ENCODE results near the gene ZNF532.

The ZNF532 gene

GRCh38 chr18:58947136-58947732, 82.6 kb downstream of the ZNF532 start:
- Histone ChIP-seq H3K4me3 (ENCODE audit: insufficient read length, low read depth) (no peak overlapping the region), H3K36me3 (ENCODE audit: insufficient read depth, insufficient read length, low read length) (peaks cover 49% of the 10 kb centered on the region), H3K4me1 (ENCODE audit: insufficient read depth, insufficient read length) (no peaks in the 10 kb centered on the region), H3K9ac (ENCODE audit: insufficient read length, low read depth) (no peak overlapping the region), H3K27me3 (ENCODE audit: insufficient read depth, insufficient read length) (no peaks in the 10 kb centered on the region), H3K9me3 (ENCODE audit: insufficient read depth, low read length) (no peaks in the 10 kb centered on the region)
- no peak for DNase-seq (ENCODE audit: low read depth, low spot score)
- TF ChIP-seq ZNF274 (IDR thresholded peaks at IDR 0.05; ENCODE audit: low read depth, low read length) (no peak), YY1 (IDR thresholded peaks at IDR 0.05; ENCODE audit: insufficient read depth, insufficient read length) (no peak), SUZ12 (IDR thresholded peaks at IDR 0.05; ENCODE audit: extremely low read depth, insufficient read depth, insufficient read length) (no peak)

DNA sequence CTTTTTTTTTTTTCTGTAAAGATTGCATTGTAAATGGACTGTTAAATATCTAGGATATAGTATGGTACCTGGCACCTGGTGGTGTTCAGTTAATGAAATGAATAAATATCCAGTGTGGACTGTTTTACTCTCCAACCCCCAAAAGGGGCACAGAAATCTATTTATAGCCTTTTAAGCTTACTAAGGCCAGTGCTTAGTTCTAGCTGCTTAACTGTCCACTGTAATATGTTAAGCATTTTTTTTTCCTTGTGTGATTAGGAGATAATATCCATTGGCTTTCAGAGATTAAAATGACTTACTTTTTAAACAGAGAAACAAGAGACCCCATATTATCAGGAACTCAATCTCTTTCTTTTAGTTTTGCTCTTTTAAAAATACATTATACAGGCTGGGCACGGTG, 84.4 kb downstream of the ZNF532 start:
- Histone ChIP-seq H3K27me3 (ENCODE audit: insufficient read depth, insufficient read length) (no peaks in the 10 kb centered on the region), H3K9ac (ENCODE audit: insufficient read length, low read depth) (no peak overlapping the region), H3K36me3 (ENCODE audit: insufficient read depth, insufficient read length, low read length) (peaks cover 51% of the 10 kb centered on the region), H3K9me3 (ENCODE audit: insufficient read depth, low read length) (no peaks in the 10 kb centered on the region), H3K4me3 (ENCODE audit: insufficient read length, low read depth) (no peak overlapping the region), H3K4me1 (ENCODE audit: insufficient read depth, insufficient read length) (no peaks in the 10 kb centered on the region)
- TF ChIP-seq SUZ12 (IDR thresholded peaks at IDR 0.05; ENCODE audit: extremely low read depth, insufficient read depth, insufficient read length), result no peak
- no peak for TF ChIP-seq YY1 (IDR thresholded peaks at IDR 0.05; ENCODE audit: insufficient read depth, insufficient read length)
- TF ChIP-seq ZNF274 (IDR thresholded peaks at IDR 0.05; ENCODE audit: low read depth, low read length), result no peak
- DNase-seq (ENCODE audit: low read depth, low spot score), result no peak

DNA sequence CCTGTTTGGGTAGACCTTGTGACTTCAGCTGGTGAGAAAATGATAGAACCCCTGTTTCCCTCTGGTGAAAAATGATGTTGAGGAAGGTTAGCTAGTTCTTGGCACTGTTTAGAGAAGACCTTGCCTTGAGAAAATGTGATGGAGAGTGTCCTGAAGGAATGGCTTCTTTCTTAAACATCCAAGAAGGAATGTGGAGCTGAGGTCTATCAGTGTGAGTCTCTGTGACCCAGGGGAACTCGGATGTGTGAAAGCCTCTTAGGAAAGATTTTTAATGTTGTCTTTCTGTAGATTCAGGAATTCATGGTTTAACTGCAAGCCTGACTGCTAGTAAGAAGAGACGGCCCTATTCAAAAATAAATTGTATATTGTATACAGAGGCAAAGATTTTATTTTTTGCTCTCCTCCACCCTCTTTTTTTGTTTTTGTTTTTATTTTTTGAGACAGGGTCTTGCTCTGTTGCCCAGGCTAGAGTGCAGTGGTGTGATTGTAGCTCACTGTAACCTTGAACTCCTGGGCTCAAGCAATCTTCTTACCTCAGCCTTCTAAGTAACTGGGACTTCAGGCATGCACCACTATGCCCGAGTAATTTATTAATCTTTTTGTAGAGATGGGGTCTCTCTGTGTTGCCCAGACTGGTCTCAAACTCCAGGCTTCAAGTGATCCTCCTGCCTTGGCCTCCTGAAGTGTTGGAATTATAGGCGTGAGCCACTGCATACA, 87.5 kb downstream of the ZNF532 start:
- H3K4me3 ChIP-seq (ENCODE audit: insufficient read length, low read depth), result no peak overlapping the region
- TF ChIP-seq YY1 (IDR thresholded peaks at IDR 0.05; ENCODE audit: insufficient read depth, insufficient read length), result no peak
- TF ChIP-seq ZNF274 (IDR thresholded peaks at IDR 0.05; ENCODE audit: low read depth, low read length), result no peak
- TF ChIP-seq SUZ12 (IDR thresholded peaks at IDR 0.05; ENCODE audit: extremely low read depth, insufficient read depth, insufficient read length), result no peak
- no peak overlapping the region for H3K9ac ChIP-seq (ENCODE audit: insufficient read length, low read depth)

GRCh38 chr18:58952858-58953257, 88.2 kb downstream of the ZNF532 start:
- H3K4me1 ChIP-seq (ENCODE audit: insufficient read depth, insufficient read length), result no peaks in the 10 kb centered on the region
- H3K9ac ChIP-seq (ENCODE audit: insufficient read length, low read depth), result no peak overlapping the region
- TF ChIP-seq SUZ12 (IDR thresholded peaks at IDR 0.05; ENCODE audit: extremely low read depth, insufficient read depth, insufficient read length) (no peak), ZNF274 (IDR thresholded peaks at IDR 0.05; ENCODE audit: low read depth, low read length) (no peak), YY1 (IDR thresholded peaks at IDR 0.05; ENCODE audit: insufficient read depth, insufficient read length) (no peak)
- no peak overlapping the region for H3K4me3 ChIP-seq (ENCODE audit: insufficient read length, low read depth)
- no peaks in the 10 kb centered on the region for H3K9me3 ChIP-seq (ENCODE audit: insufficient read depth, low read length)
- H3K36me3 ChIP-seq (ENCODE audit: insufficient read depth, insufficient read length, low read length), result peaks cover 48% of the 10 kb centered on the region
- no peak for DNase-seq (ENCODE audit: low read depth, low spot score)
- H3K27me3 ChIP-seq (ENCODE audit: insufficient read depth, insufficient read length), result no peaks in the 10 kb centered on the region

More for the DNA sequence above, 87.5 kb downstream of the ZNF532 start:
- no peaks in the 10 kb centered on the region for H3K27me3 ChIP-seq (ENCODE audit: insufficient read depth, insufficient read length)
- H3K9me3 ChIP-seq (ENCODE audit: insufficient read depth, low read length), result no peaks in the 10 kb centered on the region
- peaks cover 52% of the 10 kb centered on the region for H3K36me3 ChIP-seq (ENCODE audit: insufficient read depth, insufficient read length, low read length)
- DNase-seq (ENCODE audit: low read depth, low spot score), result no peak
- H3K4me1 ChIP-seq (ENCODE audit: insufficient read depth, insufficient read length), result no peaks in the 10 kb centered on the region

DNA sequence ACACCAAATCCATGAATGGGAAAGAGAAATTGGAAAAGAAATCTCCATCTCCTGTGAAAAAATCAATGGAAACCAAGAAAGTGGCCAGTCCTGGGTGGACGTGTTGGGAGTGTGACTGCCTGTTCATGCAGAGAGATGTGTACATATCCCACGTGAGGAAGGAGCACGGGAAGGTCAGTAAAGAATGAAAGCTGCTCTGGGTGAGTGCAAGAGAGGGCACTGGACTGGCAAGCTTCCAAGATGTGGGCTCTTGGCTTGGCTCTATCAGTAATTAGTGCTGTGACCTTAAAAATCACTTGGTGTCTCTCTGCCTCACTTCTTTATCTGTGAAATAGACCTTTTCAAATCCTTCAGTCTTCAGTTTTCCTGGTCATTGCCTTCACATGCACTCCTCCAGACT, 89.0 kb downstream of the ZNF532 start:
- H3K9ac ChIP-seq (ENCODE audit: insufficient read length, low read depth), result no peak overlapping the region
- H3K36me3 ChIP-seq (ENCODE audit: insufficient read depth, insufficient read length, low read length), result peaks cover 46% of the 10 kb centered on the region
- no peak for TF ChIP-seq YY1 (IDR thresholded peaks at IDR 0.05; ENCODE audit: insufficient read depth, insufficient read length)
- TF ChIP-seq ZNF274 (IDR thresholded peaks at IDR 0.05; ENCODE audit: low read depth, low read length), result no peak
- no peak for TF ChIP-seq SUZ12 (IDR thresholded peaks at IDR 0.05; ENCODE audit: extremely low read depth, insufficient read depth, insufficient read length)
- H3K4me3 ChIP-seq (ENCODE audit: insufficient read length, low read depth), result no peak overlapping the region
- DNase-seq (ENCODE audit: low read depth, low spot score), result no peak
- no peaks in the 10 kb centered on the region for H3K4me1 ChIP-seq (ENCODE audit: insufficient read depth, insufficient read length)
- H3K27me3 ChIP-seq (ENCODE audit: insufficient read depth, insufficient read length), result no peaks in the 10 kb centered on the region
- H3K9me3 ChIP-seq (ENCODE audit: insufficient read depth, low read length), result no peaks in the 10 kb centered on the region

GRCh38 chr18:58955001-58955400, 90.3 kb downstream of the ZNF532 start:
- no peaks in the 10 kb centered on the region for H3K4me1 ChIP-seq (ENCODE audit: insufficient read depth, insufficient read length)
- H3K36me3 ChIP-seq (ENCODE audit: insufficient read depth, insufficient read length, low read length), result peaks cover 41% of the 10 kb centered on the region
- TF ChIP-seq YY1 (IDR thresholded peaks at IDR 0.05; ENCODE audit: insufficient read depth, insufficient read length) (no peak), SUZ12 (IDR thresholded peaks at IDR 0.05; ENCODE audit: extremely low read depth, insufficient read depth, insufficient read length) (no peak), ZNF274 (IDR thresholded peaks at IDR 0.05; ENCODE audit: low read depth, low read length) (no peak)

DNA sequence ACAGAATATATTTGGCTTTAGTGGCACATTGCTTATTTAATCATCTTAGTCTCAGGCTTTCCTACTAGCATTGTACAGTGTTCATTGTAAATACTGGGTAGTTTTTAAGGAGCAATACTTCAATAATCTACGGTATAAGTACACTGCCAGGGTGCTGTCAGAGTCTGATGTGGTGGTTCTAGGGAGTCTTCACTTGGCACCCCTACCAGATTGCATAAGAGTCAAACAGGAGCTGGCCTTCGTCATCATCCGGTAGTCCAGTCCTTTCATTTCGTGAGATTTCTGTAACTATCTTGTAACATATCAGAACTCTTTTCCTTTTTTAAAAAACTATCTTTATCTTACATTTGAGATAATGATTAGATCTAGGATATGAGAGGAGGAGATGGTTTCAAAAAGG, 91.1 kb downstream of the ZNF532 start:
- Histone ChIP-seq H3K27me3 (ENCODE audit: insufficient read depth, insufficient read length) (no peaks in the 10 kb centered on the region), H3K4me3 (ENCODE audit: insufficient read length, low read depth) (no peak overlapping the region), H3K9me3 (ENCODE audit: insufficient read depth, low read length) (no peaks in the 10 kb centered on the region), H3K9ac (ENCODE audit: insufficient read length, low read depth) (no peak overlapping the region), H3K4me1 (ENCODE audit: insufficient read depth, insufficient read length) (no peaks in the 10 kb centered on the region), H3K36me3 (ENCODE audit: insufficient read depth, insufficient read length, low read length) (peaks cover 46% of the 10 kb centered on the region)
- no peak for DNase-seq (ENCODE audit: low read depth, low spot score)
- TF ChIP-seq YY1 (IDR thresholded peaks at IDR 0.05; ENCODE audit: insufficient read depth, insufficient read length) (no peak), SUZ12 (IDR thresholded peaks at IDR 0.05; ENCODE audit: extremely low read depth, insufficient read depth, insufficient read length) (no peak), ZNF274 (IDR thresholded peaks at IDR 0.05; ENCODE audit: low read depth, low read length) (no peak)

More at GRCh38 chr18:58955001-58955400, 90.3 kb downstream of the ZNF532 start:
- DNase-seq (ENCODE audit: low read depth, low spot score), result no peak
- H3K4me3 ChIP-seq (ENCODE audit: insufficient read length, low read depth), result no peak overlapping the region
- no peak overlapping the region for H3K9ac ChIP-seq (ENCODE audit: insufficient read length, low read depth)
- no peaks in the 10 kb centered on the region for H3K9me3 ChIP-seq (ENCODE audit: insufficient read depth, low read length)
- no peaks in the 10 kb centered on the region for H3K27me3 ChIP-seq (ENCODE audit: insufficient read depth, insufficient read length)

Data from NT2/D1 (cell line).